Colon (tissue), 2 donors: ENCODE results near the gene ABCC1.
"Not testable (repeated sequence)": the region's sequence is repeated elsewhere in the genome, so short reads cannot be mapped to it uniquely, and the experiment has no call there.

Source experiments
- FAIRE-seq: peaks from 2 replicates; lab custom pipeline; 2012; peaks lifted over from hg19 to GRCh38; lab: Jason Lieb, UNC
- donor health status: control.
- donor health status: control.

ABCC1 gene

GRCh38 chr16:15967655-15968315 is 18.4 kb downstream of the ABCC1 start:
- FAIRE-seq: no peak

GRCh38 chr16:15970202-15970601 is 20.8 kb downstream of the ABCC1 start:
- no peak for FAIRE-seq

GRCh38 chr16:15970743-15971439 is 21.5 kb downstream of the ABCC1 start:
- FAIRE-seq: no peak

- FAIRE-seq: no peak
These were observed 22.0 kb downstream of the ABCC1 start for GRCh38 chr16:15971440-15971815.

GRCh38 chr16:15972046-15972868 is 22.8 kb downstream of the ABCC1 start:
- no peak for FAIRE-seq

- no peak for FAIRE-seq
These were observed 24.0 kb downstream of the ABCC1 start for GRCh38 chr16:15973421-15973820.

- FAIRE-seq: no peak
These were observed 24.6 kb downstream of the ABCC1 start for GRCh38 chr16:15974057-15974456.

- no peak for FAIRE-seq
These were observed 25.8 kb downstream of the ABCC1 start for GRCh38 chr16:15975172-15975571.

GRCh38 chr16:15976225-15976812 is 26.9 kb downstream of the ABCC1 start:
- FAIRE-seq: no peak

GRCh38 chr16:15976929-15977637 is 27.7 kb downstream of the ABCC1 start:
- FAIRE-seq: no peak

GRCh38 chr16:15979801-15980200 is 30.4 kb downstream of the ABCC1 start:
- FAIRE-seq: no peak

GRCh38 chr16:15980329-15980728 is 30.9 kb downstream of the ABCC1 start:
- FAIRE-seq: no peak

- no peak for FAIRE-seq
These were observed 32.0 kb downstream of the ABCC1 start for GRCh38 chr16:15981382-15981781.

GRCh38 chr16:15982194-15982915 is 32.9 kb downstream of the ABCC1 start:
- not testable (repeated sequence) for FAIRE-seq

GRCh38 chr16:15983898-15984297 is 34.5 kb downstream of the ABCC1 start:
- FAIRE-seq: no peak

GRCh38 chr16:15985144-15985543 is 35.7 kb downstream of the ABCC1 start:
- FAIRE-seq: no peak

GRCh38 chr16:15986261-15986660 is 36.8 kb downstream of the ABCC1 start:
- no peak for FAIRE-seq

GRCh38 chr16:15988268-15989013 is 39.0 kb downstream of the ABCC1 start:
- FAIRE-seq: no peak

- no peak for FAIRE-seq
These were observed 41.5 kb downstream of the ABCC1 start for GRCh38 chr16:15990902-15991301.

GRCh38 chr16:15993128-15993527 is 43.7 kb downstream of the ABCC1 start:
- FAIRE-seq: no peak

GRCh38 chr16:15993541-15993940 is 44.1 kb downstream of the ABCC1 start:
- no peak for FAIRE-seq
